ENCODE data around the gene DCST2. TPM values are rescaled to one million over a fixed set of nuclear protein-coding genes. Genes with fewer than 3 reads are reported as not detected.
A peak's percentile ranks its signal among the peaks of the same experiment; 100 is the strongest.

Gene DCST2
- total and polyA plus RNA-seq, 9 of the 15 experiments (the other 6 are each of a cell fraction or from before 2014, with no cell fraction given) = 0.09 to 0.49 (median 0.11) TPM; not detected in 3

GRCh38 chr1:154974102-154974807, 59.3 kb downstream of the DCST2 start, which contains the start of gene CKS1B (continued):
- no peak for TF ChIP-seq ZNF277 (CRISPR knock-in tag; IDR thresholded peaks at IDR 0.05; ENCODE audit: borderline replicate concordance)
- no peak for TF ChIP-seq PHB2 (IDR thresholded peaks at IDR 0.05; ENCODE audit: low read depth)
- peak; percentile 51; the same call in 1 of the 2 replicates for TF ChIP-seq DPF2 (IDR thresholded peaks at IDR 0.05)
- no peak for TF ChIP-seq SOX6 (IDR thresholded peaks at IDR 0.05)
- no peak for TF ChIP-seq CCAR2 (IDR thresholded peaks at IDR 0.05; ENCODE audit: low read depth, low read length)
- peak; percentile 99 for TF ChIP-seq ZBTB40 (IDR thresholded peaks at IDR 0.05)
- TF ChIP-seq ZBTB40 (CRISPR knock-in tag; IDR thresholded peaks at IDR 0.05) = peak; percentile 91
- TF ChIP-seq BCOR (IDR thresholded peaks at IDR 0.05) = no peak
- no peak for TF ChIP-seq SRSF7 (optimal IDR thresholded peaks at IDR 0.05; ENCODE audit: low read depth, low read length)
- TF ChIP-seq ZNF609 (CRISPR knock-in tag; IDR thresholded peaks at IDR 0.05; ENCODE audit: borderline replicate concordance) = no peak
- no peak for TF ChIP-seq TARDBP (IDR thresholded peaks at IDR 0.05)
- no peak for TF ChIP-seq RFX1 (IDR thresholded peaks at IDR 0.05)
- TF ChIP-seq HNRNPH1 (optimal IDR thresholded peaks at IDR 0.05; ENCODE audit: low read depth, low read length) = no peak
- no peak for TF ChIP-seq BRCA1 (IDR thresholded peaks at IDR 0.05)
- TF ChIP-seq BRCA1 (CRISPR knock-in tag; IDR thresholded peaks at IDR 0.05) = no peak

Data from K562 (cell line).